Activated CD8-positive, alpha-beta memory T cell treated with anti-CD3 and anti-CD28 coated beads, Interleukin-2, amount 10 ng/mL, durations not matched to agents 7 days and 5 days (primary cell): ENCODE measurements around the gene P2RX2. TPM values are rescaled to one million over a fixed set of nuclear protein-coding genes. Genes with fewer than 3 reads are reported as not detected.
A peak's percentile ranks its signal among the peaks of the same experiment; 100 is the strongest.

Source experiments
- ATAC-seq: fragments of 150-1000 bp; cut with Tn5 transposase; one replicate; pipeline ENCODE4 v1.10.0; 2021; ENCODE audit warnings: moderate library complexity
- CTCF ChIA-PET: fragments of 350-600 bp; sonication (Branson Sonifier 250); formaldehyde crosslinking; loops from one replicate; lab custom pipeline; 2021; ENCODE audit warnings: antibody characterized with exemption; lab: Charles Lee
- DNase-seq: peaks from one replicate; pipeline ENCODE4 v3.0.0-alpha.2; 2020
- H3K27ac Mint-ChIP-seq: one replicate; pipeline ENCODE4 v1.8.0; 2021; ENCODE audit warnings: mild to moderate bottlenecking, mixed read lengths
- H3K27me3 Mint-ChIP-seq: one replicate; pipeline ENCODE4 v1.8.0; 2021; ENCODE audit warnings: mixed read lengths
- H3K36me3 Mint-ChIP-seq: one replicate; pipeline ENCODE4 v1.8.0; 2021; ENCODE audit warnings: mild to moderate bottlenecking, mixed read lengths
- H3K4me1 Mint-ChIP-seq: one replicate; pipeline ENCODE4 v1.8.0; 2021; ENCODE audit warnings: mixed read lengths
- H3K4me3 Mint-ChIP-seq: one replicate; pipeline ENCODE4 v1.8.0; 2021; ENCODE audit warnings: mild to moderate bottlenecking, moderate library complexity, mixed read lengths
- H3K9me3 Mint-ChIP-seq: one replicate; pipeline ENCODE4 v1.8.0; 2022; ENCODE audit warnings: low read depth, mixed read lengths
- total RNA-seq, 2 experiments: library from RNA; stranded (reverse); gene quantifications; one replicate each; pipeline ENCODE4 v1.2.3, GENCODE V29; 2021

The P2RX2 gene
- total RNA-seq, 2 experiments from 2014 or later: not detected

GRCh38 chr12:132610866-132611602, 7.5 kb upstream of the P2RX2 start:
- Mint-ChIP-seq H3K36me3 (peaks cover 2% of the 10 kb centered on the region), H3K4me1 (peaks cover 6% of the 10 kb centered on the region), H3K9me3 (no peaks in the 10 kb centered on the region), H3K4me3 (no peak overlapping the region), H3K27ac (no peak overlapping the region), H3K27me3 (peaks cover 58% of the 10 kb centered on the region)
- no peak for ATAC-seq
- no peak for DNase-seq
- CTCF ChIA-PET: interaction anchor here (1.0 to 1.4 kb wide), 2 partner anchors 16 to 196 kb away, joined by 3 to 4 read pairs; no protein-coding TSS in a partner anchor

GRCh38 chr12:132611620-132612019, 7.0 kb upstream of the P2RX2 start:
- H3K27ac Mint-ChIP-seq: no peak overlapping the region
- H3K36me3 Mint-ChIP-seq: peaks cover 4% of the 10 kb centered on the region
- peaks cover 1% of the 10 kb centered on the region for H3K9me3 Mint-ChIP-seq
- no peak for ATAC-seq
- no peak for DNase-seq
- H3K4me1 Mint-ChIP-seq: peaks cover 3% of the 10 kb centered on the region
- no peak overlapping the region for H3K4me3 Mint-ChIP-seq
- CTCF ChIA-PET: interaction anchor here (1.0 to 1.4 kb wide), 2 partner anchors 17 to 197 kb away, joined by 3 to 4 read pairs; no protein-coding TSS in a partner anchor
- peaks cover 54% of the 10 kb centered on the region for H3K27me3 Mint-ChIP-seq

GRCh38 chr12:132614029-132614428, 4.5 kb upstream of the P2RX2 start:
- CTCF ChIA-PET: interaction anchor here (1.1 to 3.3 kb wide), 5 partner anchors 10 to 506 kb away, joined by 3 to 32 read pairs (median 7); no protein-coding TSS in a partner anchor
- Mint-ChIP-seq H3K4me3 (no peak overlapping the region), H3K9me3 (peaks cover 10% of the 10 kb centered on the region), H3K4me1 (peaks cover 1% of the 10 kb centered on the region), H3K27me3 (peaks cover 47% of the 10 kb centered on the region), H3K27ac (no peak overlapping the region), H3K36me3 (peaks cover 15% of the 10 kb centered on the region)
- no peak for DNase-seq
- no peak for ATAC-seq

- H3K9me3 Mint-ChIP-seq: peaks cover 10% of the 10 kb centered on the region
- H3K27me3 Mint-ChIP-seq: peaks cover 42% of the 10 kb centered on the region
- H3K4me3 Mint-ChIP-seq: no peak overlapping the region
- CTCF ChIA-PET: interaction anchor here (0.8 to 3.3 kb wide), 19 partner anchors 11 to 507 kb away, joined by 3 to 32 read pairs (median 4); no protein-coding TSS in a partner anchor
- no peak overlapping the region for H3K27ac Mint-ChIP-seq
- H3K4me1 Mint-ChIP-seq: peaks cover 1% of the 10 kb centered on the region
- H3K36me3 Mint-ChIP-seq: peaks cover 15% of the 10 kb centered on the region
- ATAC-seq: peak; percentile 91
- DNase-seq: peak; percentile 85
Measured at GRCh38 chr12:132614861-132615578, 3.6 kb upstream of the P2RX2 start.

GRCh38 chr12:132615579-132616038, 3.0 kb upstream of the P2RX2 start:
- CTCF ChIA-PET: interaction anchor here (0.8 to 3.3 kb wide), 17 partner anchors 10 to 462 kb away, joined by 3 to 32 read pairs (median 4); no protein-coding TSS in a partner anchor
- Mint-ChIP-seq H3K9me3 (peaks cover 10% of the 10 kb centered on the region), H3K36me3 (peaks cover 15% of the 10 kb centered on the region), H3K4me1 (no peaks in the 10 kb centered on the region), H3K27me3 (peaks cover 40% of the 10 kb centered on the region), H3K4me3 (no peak overlapping the region), H3K27ac (no peak overlapping the region)
- DNase-seq (no peak), ATAC-seq (no peak)

- H3K27ac Mint-ChIP-seq: no peak overlapping the region
- CTCF ChIA-PET: interaction anchor here (0.9 to 1.4 kb wide), 2 partner anchors 22 to 202 kb away, joined by 4 to 6 read pairs; no protein-coding TSS in a partner anchor
- H3K9me3 Mint-ChIP-seq: peaks cover 10% of the 10 kb centered on the region
- no peaks in the 10 kb centered on the region for H3K4me1 Mint-ChIP-seq
- H3K4me3 Mint-ChIP-seq: no peak overlapping the region
- peaks cover 13% of the 10 kb centered on the region for H3K36me3 Mint-ChIP-seq
- H3K27me3 Mint-ChIP-seq: peaks cover 29% of the 10 kb centered on the region
- no peak for DNase-seq
- ATAC-seq: no peak
Measured at GRCh38 chr12:132617135-132617701, 1.4 kb upstream of the P2RX2 start.

GRCh38 chr12:132617822-132618682, 524 bp upstream of the P2RX2 start:
- H3K9me3 Mint-ChIP-seq: peaks cover 10% of the 10 kb centered on the region
- H3K27me3 Mint-ChIP-seq: peaks cover 24% of the 10 kb centered on the region
- no peak overlapping the region for H3K4me3 Mint-ChIP-seq
- peak overlapping the region; percentile 28 for H3K27ac Mint-ChIP-seq
- DNase-seq: no peak
- ATAC-seq: no peak
- H3K4me1 Mint-ChIP-seq: peaks cover 2% of the 10 kb centered on the region
- H3K36me3 Mint-ChIP-seq: peaks cover 13% of the 10 kb centered on the region
- CTCF ChIA-PET: interaction anchor here (0.9 kb wide), 1 partner anchor 203 kb away, joined by 4 read pairs; no protein-coding TSS in a partner anchor

GRCh38 chr12:132619071-132619385, 452 bp downstream of the P2RX2 start:
- H3K9me3 Mint-ChIP-seq: peaks cover 10% of the 10 kb centered on the region
- peaks cover 23% of the 10 kb centered on the region for H3K27me3 Mint-ChIP-seq
- peaks cover 2% of the 10 kb centered on the region for H3K4me1 Mint-ChIP-seq
- H3K27ac Mint-ChIP-seq: no peak overlapping the region
- CTCF ChIA-PET: interaction anchor here (1.5 kb wide), 1 partner anchor 20 kb away, joined by 4 read pairs; no protein-coding TSS in a partner anchor
- DNase-seq (no peak), ATAC-seq (no peak)
- no peak overlapping the region for H3K4me3 Mint-ChIP-seq
- H3K36me3 Mint-ChIP-seq: peaks cover 13% of the 10 kb centered on the region

- DNase-seq (no peak), ATAC-seq (no peak)
- peaks cover 13% of the 10 kb centered on the region for H3K36me3 Mint-ChIP-seq
- H3K9me3 Mint-ChIP-seq: peaks cover 10% of the 10 kb centered on the region
- H3K4me1 Mint-ChIP-seq: peaks cover 2% of the 10 kb centered on the region
- H3K27me3 Mint-ChIP-seq: peaks cover 23% of the 10 kb centered on the region
- no peak overlapping the region for H3K4me3 Mint-ChIP-seq
- CTCF ChIA-PET: interaction anchor here (1.5 kb wide), 1 partner anchor 19 kb away, joined by 4 read pairs; no protein-coding TSS in a partner anchor
- H3K27ac Mint-ChIP-seq: no peak overlapping the region
Measured at GRCh38 chr12:132619386-132620112, 973 bp downstream of the P2RX2 start.

- Mint-ChIP-seq H3K4me1 (peaks cover 2% of the 10 kb centered on the region), H3K9me3 (peaks cover 10% of the 10 kb centered on the region), H3K27me3 (peaks cover 21% of the 10 kb centered on the region), H3K36me3 (peaks cover 17% of the 10 kb centered on the region), H3K27ac (no peak overlapping the region), H3K4me3 (no peak overlapping the region)
- ATAC-seq: no peak
- CTCF ChIA-PET: interaction anchor here (1.5 kb wide), 1 partner anchor 18 kb away, joined by 4 read pairs; no protein-coding TSS in a partner anchor
- no peak for DNase-seq
Measured at GRCh38 chr12:132620113-132620898, 1.7 kb downstream of the P2RX2 start.

GRCh38 chr12:132620899-132621656, 2.5 kb downstream of the P2RX2 start:
- CTCF ChIA-PET: no interaction called here
- Mint-ChIP-seq H3K36me3 (peaks cover 19% of the 10 kb centered on the region), H3K4me3 (no peak overlapping the region), H3K4me1 (peaks cover 2% of the 10 kb centered on the region), H3K9me3 (peaks cover 10% of the 10 kb centered on the region), H3K27ac (no peak overlapping the region), H3K27me3 (peaks cover 21% of the 10 kb centered on the region)
- ATAC-seq (no peak), DNase-seq (no peak)
